Activated CD8-positive, alpha-beta T cell treated with anti-CD3 and anti-CD28 coated beads for 36 hours (primary cell): Measurements from ENCODE around the gene TNFRSF13B. TPM values are rescaled to one million over a fixed set of nuclear protein-coding genes. Genes with fewer than 3 reads are reported as not detected.
"Not testable (repeated sequence)": the region's sequence is repeated elsewhere in the genome, so short reads cannot be mapped to it uniquely, and the experiment has no call there.

Experiments used
- ATAC-seq: fragments of 200-7000 bp; cut with Tn5 transposase; one replicate; pipeline ENCODE4 v1.10.0; 2021; ENCODE audit warnings: mild to moderate bottlenecking, moderate library complexity
- CTCF ChIA-PET: fragments of 350-600 bp; sonication (Branson Sonifier 250); formaldehyde crosslinking; loops from one replicate; lab custom pipeline; 2021; ENCODE audit warnings: antibody characterized with exemption; lab: Charles Lee
- POLR2A ChIA-PET: fragments of 350-600 bp; sonication (Branson Sonifier 250); formaldehyde crosslinking; loops from one replicate; lab custom pipeline; 2021; ENCODE audit warnings: antibody characterized with exemption; lab: Charles Lee
- DNase-seq: peaks from one replicate; pipeline ENCODE4 v3.0.0-alpha.2; 2020
- H3K27ac Mint-ChIP-seq: one replicate; pipeline ENCODE4 v1.8.0; 2021; ENCODE audit warnings: mild to moderate bottlenecking, mixed read lengths
- H3K27me3 Mint-ChIP-seq: one replicate; pipeline ENCODE4 v1.8.0; 2021; ENCODE audit warnings: mixed read lengths
- H3K36me3 Mint-ChIP-seq: one replicate; pipeline ENCODE4 v1.8.0; 2021; ENCODE audit warnings: low read depth, mixed read lengths
- H3K4me1 Mint-ChIP-seq: one replicate; pipeline ENCODE4 v1.8.0; 2021; ENCODE audit warnings: low read depth, mixed read lengths
- H3K4me3 Mint-ChIP-seq: one replicate; pipeline ENCODE4 v1.8.0; 2021; ENCODE audit warnings: mild to moderate bottlenecking, moderate library complexity, mixed read lengths
- H3K9me3 Mint-ChIP-seq: one replicate; pipeline ENCODE4 v1.8.0; 2021; ENCODE audit warnings: mixed read lengths
- CTCF ChIP-seq: fragments of 200-600 bp; IDR thresholded peaks from one replicate; pipeline ENCODE4 v1.8.0; 2022; ENCODE audit warnings: antibody characterized with exemption, mild to moderate bottlenecking
- intact Hi-C: fragments of 100-400 bp; cut with micrococcal nuclease; formaldehyde crosslinking; loops from one replicate; pipeline ENCODE4 v1.10.0; 2022
- total RNA-seq, 2 experiments: library from RNA; stranded (reverse); gene quantifications; one replicate each; pipeline ENCODE4 v1.2.3, GENCODE V29; 2021

The TNFRSF13B gene
- total RNA-seq, 2 experiments from 2014 or later = not detected

GRCh38 chr17:16900288-16900882, 71.5 kb downstream of the TNFRSF13B start:
- intact Hi-C loops = no loop called here
- ATAC-seq = no peak
- CTCF ChIA-PET = no interaction called here
- DNase-seq = no peak
- peaks cover 1% of the 10 kb centered on the region for H3K9me3 Mint-ChIP-seq
- peaks cover 20% of the 10 kb centered on the region for H3K27me3 Mint-ChIP-seq
- H3K4me3 Mint-ChIP-seq = no peak overlapping the region
- no peak overlapping the region for H3K27ac Mint-ChIP-seq
- TF ChIP-seq CTCF = no peak
- POLR2A ChIA-PET = no interaction called here
- no peaks in the 10 kb centered on the region for H3K36me3 Mint-ChIP-seq
- H3K4me1 Mint-ChIP-seq = no peaks in the 10 kb centered on the region

- POLR2A ChIA-PET, H3K9me3 Mint-ChIP-seq, intact Hi-C loops, H3K4me1 Mint-ChIP-seq, H3K4me3 Mint-ChIP-seq, H3K36me3 Mint-ChIP-seq, ATAC-seq, DNase-seq, H3K27ac Mint-ChIP-seq, CTCF ChIA-PET: not testable (repeated sequence)
- peaks cover 12% of the 10 kb centered on the region for H3K27me3 Mint-ChIP-seq
These were observed 74.6 kb downstream of the TNFRSF13B start for GRCh38 chr17:16897211-16897896.

- H3K27me3 Mint-ChIP-seq = peaks cover 11% of the 10 kb centered on the region
- POLR2A ChIA-PET, H3K9me3 Mint-ChIP-seq, ATAC-seq, CTCF ChIA-PET, H3K4me3 Mint-ChIP-seq, DNase-seq, H3K27ac Mint-ChIP-seq, H3K36me3 Mint-ChIP-seq, H3K4me1 Mint-ChIP-seq, intact Hi-C loops: not testable (repeated sequence)
These were observed 75.7 kb downstream of the TNFRSF13B start for GRCh38 chr17:16896235-16896634.

- POLR2A ChIA-PET, intact Hi-C loops, H3K27me3 Mint-ChIP-seq, ATAC-seq, CTCF ChIA-PET, H3K36me3 Mint-ChIP-seq, H3K9me3 Mint-ChIP-seq, H3K27ac Mint-ChIP-seq, H3K4me3 Mint-ChIP-seq, DNase-seq, H3K4me1 Mint-ChIP-seq: not testable (repeated sequence)
These were observed 78.4 kb downstream of the TNFRSF13B start for GRCh38 chr17:16893527-16893926.

GRCh38 chr17:16892876-16893454, 79.0 kb downstream of the TNFRSF13B start:
- H3K4me3 Mint-ChIP-seq, DNase-seq, intact Hi-C loops, ATAC-seq, H3K9me3 Mint-ChIP-seq, CTCF ChIA-PET, H3K36me3 Mint-ChIP-seq, POLR2A ChIA-PET, H3K27me3 Mint-ChIP-seq, H3K4me1 Mint-ChIP-seq, H3K27ac Mint-ChIP-seq: not testable (repeated sequence)

- no peak for TF ChIP-seq CTCF
- CTCF ChIA-PET = no interaction called here
- intact Hi-C loops = no loop called here
These were observed 82.8 kb downstream of the TNFRSF13B start for GRCh38 chr17:16889088-16889465.

More at GRCh38 chr17:16889088-16889465, 82.8 kb downstream of the TNFRSF13B start:
- Mint-ChIP-seq H3K4me1 (no peaks in the 10 kb centered on the region), H3K27me3 (no peaks in the 10 kb centered on the region), H3K27ac (no peak overlapping the region), H3K9me3 (no peaks in the 10 kb centered on the region), H3K4me3 (no peak overlapping the region), H3K36me3 (no peaks in the 10 kb centered on the region)
- no peak for DNase-seq
- ATAC-seq = no peak
- POLR2A ChIA-PET = no interaction called here

Other genes with a start within 250 kb of the TNFRSF13B start
- gene MPRIP, start 70.3 kb upstream of the TNFRSF13B start, total RNA-seq = 100 to 1,000 TPM; 132 to 135 TPM
- gene PLD6, start 234.2 kb upstream of the TNFRSF13B start, total RNA-seq = 1 to 10 TPM; 6.1 to 6.2 TPM